GM12878 (cell line): ENCODE results near the gene ZNF385D. TPM values are rescaled to one million over a fixed set of nuclear protein-coding genes. Genes with fewer than 3 reads are reported as not detected.
"Not testable (repeated sequence)": the region's sequence is repeated elsewhere in the genome, so short reads cannot be mapped to it uniquely, and the experiment has no call there.

Experiments used
- ATAC-seq: fragments of 200-7000 bp; cut with Tn5 transposase; 3 replicates; pipeline ENCODE4 v1.9.1; 2020; ENCODE audit warnings: mild to moderate bottlenecking, moderate library complexity
- BruUV-seq: library from RNA; stranded (reverse); fragments of 400-500 nt; replicated peaks from 2 replicates; lab custom pipeline; 2021; lab: Mats Ljungman, UMichigan
- CTCF ChIA-PET: fragments of 300-600 bp; sonication (Branson Sonifier 250); formaldehyde crosslinking; extraction: SDS; loops from one replicate; lab custom pipeline; 2021; ENCODE audit warnings: inconsistent platforms; lab: Yijun Ruan, JAX
- POLR2A ChIA-PET: fragments of 350-600 bp; formaldehyde crosslinking; extraction: SDS; loops from one replicate; lab custom pipeline; 2021; ENCODE audit warnings: inconsistent platforms; lab: Charles Lee
- RAD21 ChIA-PET: fragments of 300-600 bp; sonication (Branson Sonifier 250); formaldehyde crosslinking; loops from one replicate; lab custom pipeline; 2023; ENCODE audit warnings: antibody characterized with exemption; ENCODE audit not compliant: unreplicated experiment; lab: Charles Lee
- SMC1A ChIA-PET: fragments of 300-600 bp; sonication (Branson Sonifier 250); formaldehyde crosslinking; loops from one replicate; lab custom pipeline; 2023; ENCODE audit not compliant: unreplicated experiment, uncharacterized antibody; lab: Charles Lee
- DNase-seq: peaks from one replicate; pipeline ENCODE4 v3.0.0-alpha.2; 2011; ENCODE audit warnings: low read depth, low spot score
- FAIRE-seq: peaks from 3 replicates; lab custom pipeline; 2011; peaks lifted over from hg19 to GRCh38; lab: Jason Lieb, UNC
- H2AFZ ChIP-seq: 2 replicates; pipeline ENCODE4 v1.6.0; 2011; ENCODE audit warnings: low read depth, low read length, control low read depth; ENCODE audit not compliant: control insufficient read depth
- H3K27ac ChIP-seq: 2 replicates; pipeline ENCODE4 v1.5.1; 2011; ENCODE audit warnings: control low read depth; ENCODE audit not compliant: control insufficient read depth, insufficient read depth
- H3K27me3 ChIP-seq, 2 experiments: replicated peaks in 1 of 2; 2 replicates each; pipeline versions ENCODE4 v1.6.0 to v1.6.1; 2011; ENCODE audit warnings: low read length in 1 of 2; ENCODE audit not compliant: control insufficient read depth in 2 of 2, insufficient read depth in 2 of 2
- H3K36me3 ChIP-seq, 2 experiments: 2 replicates each; pipeline ENCODE4 v1.5.1; 2011; ENCODE audit warnings: low read length in 1 of 2; ENCODE audit not compliant: control insufficient read depth in 2 of 2, insufficient read depth in 2 of 2
- H3K4me1 ChIP-seq: 2 replicates; pipeline ENCODE4 v1.6.1; 2011; ENCODE audit warnings: mild to moderate bottlenecking, low read length, moderate library complexity, mixed read lengths; ENCODE audit not compliant: control insufficient read depth, insufficient read depth
- H3K4me2 ChIP-seq: 2 replicates; pipeline ENCODE4 v1.6.0; 2011; ENCODE audit warnings: control low read depth; ENCODE audit not compliant: control insufficient read depth, insufficient read depth
- H3K4me3 ChIP-seq: fragments of 200-600 bp; sonication (generic); 2 replicates; pipeline ENCODE4 v1.5.1; 2016
- H3K79me2 ChIP-seq: 2 replicates; pipeline ENCODE4 v1.6.0; 2011; ENCODE audit warnings: low read length; ENCODE audit not compliant: control insufficient read depth, insufficient read depth
- H3K9ac ChIP-seq: 2 replicates; pipeline ENCODE4 v1.8.0; 2011; ENCODE audit warnings: low read length, control low read depth, mixed read lengths; ENCODE audit not compliant: control insufficient read depth, insufficient read depth
- H3K9me3 ChIP-seq: replicated peaks from 3 replicates; pipeline ENCODE4 v1.5.1; 2011; ENCODE audit warnings: mild to moderate bottlenecking, low read length; ENCODE audit not compliant: control insufficient read depth, insufficient read depth
- H4K20me1 ChIP-seq: 2 replicates; pipeline ENCODE4 v1.6.0; 2011; ENCODE audit not compliant: control insufficient read depth, insufficient read depth
- BCLAF1 ChIP-seq: fragments of 450-650 bp; IDR thresholded peaks from 2 replicates; pipeline ENCODE4 v1.6.1; 2017; ENCODE audit warnings: antibody characterized with exemption, mild to moderate bottlenecking, moderate library complexity
- CBFB ChIP-seq: IDR thresholded peaks from 2 replicates; pipeline ENCODE4 v1.6.1; 2016; ENCODE audit warnings: antibody characterized with exemption, low read depth
- REST ChIP-seq: IDR thresholded peaks from 2 replicates; pipeline ENCODE4 v1.6.1; 2012; ENCODE audit warnings: mild to moderate bottlenecking, low read depth, low read length
- WGBS: methylation state at CpG from one replicate; pipeline ENCODE4 v1.1.6; 2016; ENCODE audit warnings: low lambda C conversion rate; ENCODE audit not compliant: insufficient replicate concordance, insufficient coverage; ENCODE audit errors: missing lambda C conversion rate; 5-methylcytosine and 5-hydroxymethylcytosine counted together
- in situ Hi-C: fragments of 300-500 bp; cut with MboI; formaldehyde crosslinking; loops from 9 replicates; pipeline ENCODE4 v1.14.3; 2018; ENCODE audit warnings: mixed read lengths
- intact Hi-C: fragments of 100-400 bp; cut with micrococcal nuclease; formaldehyde crosslinking; loops from one replicate; pipeline ENCODE4 v1.14.2; 2022; ENCODE audit not compliant: unreplicated experiment
- polyA plus RNA-seq, 11 experiments: library from polyadenylated mRNA; depleted of rRNA in 4 of 11; unstranded in 6 of 11; stranded (reverse) in 5 of 11; fragments of >200 nt; fragmentation: Nextera tagmentation in 4 of 11; fragmentation: Illumina TruSeq in 1 of 11; extraction: Ambion mirVana in 4 of 11; extraction: Trizol in 1 of 11; gene quantifications; 1 replicate in 1 of 11; 2 replicates in 10 of 11; pipeline versions ENCODE4 v1.2.1 to v1.2.3, GENCODE V29; 2011 to 2016; ENCODE audit warnings: inconsistent platforms in 2 of 11, missing spikeins in 2 of 11, low read depth in 1 of 11
- total RNA-seq, 4 experiments: library from RNA; depleted of rRNA in 3 of 4; stranded (reverse); fragments of >200 nt in 3 of 4; fragmentation: Illumina TruSeq in 1 of 4; extraction: Trizol in 1 of 4; gene quantifications; 2 replicates each; pipeline versions ENCODE4 v1.2.1 to v1.2.3, GENCODE V29; 2013 to 2021

The ZNF385D gene
- total and polyA plus RNA-seq, 10 of the 15 experiments (the other 5 are each of a cell fraction or from before 2014, with no cell fraction given): 0.01 to 0.62 (median 0.18) TPM; not detected in 5

- TF ChIP-seq BCLAF1: no peak
- TF ChIP-seq REST: no peak
- no peak for TF ChIP-seq CBFB
These were observed 263.5 kb downstream of the ZNF385D start (continued) for GRCh38 chr3:21487520-21487919.

GRCh38 chr3:21486024-21486935, 264.7 kb downstream of the ZNF385D start:
- H3K36me3 ChIP-seq, intact Hi-C loops, H2AFZ ChIP-seq, H3K4me3 ChIP-seq, H3K4me1 ChIP-seq, DNase-seq, POLR2A ChIA-PET, ATAC-seq, H3K9me3 ChIP-seq, H3K79me2 ChIP-seq, BruUV-seq, H4K20me1 ChIP-seq, H3K27ac ChIP-seq, H3K9ac ChIP-seq, H3K4me2 ChIP-seq, H3K27me3 ChIP-seq, FAIRE-seq: not testable (repeated sequence)
- RAD21 ChIA-PET: interaction anchor here (1.1 kb wide), 1 partner anchor 332 kb away, joined by 3 read pairs; no protein-coding TSS in a partner anchor
- SMC1A ChIA-PET: interaction anchor here (0.9 to 2.1 kb wide), 2 partner anchors 10 to 197 kb away, joined by 3 to 4 read pairs; no protein-coding TSS in a partner anchor
- in situ Hi-C loops: loop anchor here (10.0 to 25.0 kb wide), 2 partner anchors 971 to 1149 kb away; no protein-coding TSS in a partner anchor
- CTCF ChIA-PET: interaction anchor here (0.5 to 3.9 kb wide), 2 partner anchors 470 to 829 kb away, joined by 5 to 40 read pairs; no protein-coding TSS in a partner anchor
- WGBS: 0% methylated on average over 1 of the region's 4 CpGs
